H1 (cell line): ENCODE data around the gene ZRANB3. TPM values are rescaled to one million over a fixed set of nuclear protein-coding genes. Genes with fewer than 3 reads are reported as not detected.
"Not testable (repeated sequence)": the region's sequence is repeated elsewhere in the genome, so short reads cannot be mapped to it uniquely, and the experiment has no call there.

Experiments
- CTCF ChIA-PET: fragments of 300-600 bp; sonication (Branson Sonifier 250); formaldehyde crosslinking; loops from one replicate; lab custom pipeline; 2021; ENCODE audit not compliant: partially characterized antibody; lab: Charles Lee
- POLR2A ChIA-PET: fragments of 300-600 bp; sonication (Branson Sonifier 250); formaldehyde crosslinking; loops from one replicate; lab custom pipeline; 2021; ENCODE audit warnings: inconsistent platforms; ENCODE audit not compliant: partially characterized antibody; lab: Charles Lee
- DNase-seq, 2 experiments: peaks; one replicate each; pipeline versions ENCODE4 v3.0.0 to v3.0.0-alpha.2; 2010 to 2022; ENCODE audit warnings: low spot score in 2 of 2, low read depth in 1 of 2, mixed read lengths in 1 of 2
- FAIRE-seq: peaks from 2 replicates; lab custom pipeline; 2011; peaks lifted over from hg19 to GRCh38; lab: Jason Lieb, UNC
- H2AFZ ChIP-seq: 2 replicates; pipeline ENCODE4 v1.8.1; 2012; ENCODE audit warnings: low read length, inconsistent platforms
- H2AK5ac ChIP-seq: 2 replicates; pipeline ENCODE4 v1.6.1; 2013; ENCODE audit warnings: low read depth, low read length
- H2BK120ac ChIP-seq: replicated peaks from 2 replicates; pipeline ENCODE3; 2013; ENCODE audit warnings: low read depth, low read length, inconsistent platforms
- H2BK12ac ChIP-seq: 2 replicates; pipeline ENCODE4 v1.6.1; 2013; ENCODE audit warnings: low read depth, low read length
- H2BK15ac ChIP-seq: 2 replicates; pipeline ENCODE4 v1.6.1; 2013; ENCODE audit warnings: low read length
- H2BK20ac ChIP-seq: 2 replicates; pipeline ENCODE4 v1.6.1; 2013; ENCODE audit warnings: low read length
- H2BK5ac ChIP-seq: 2 replicates; pipeline ENCODE4 v1.6.1; 2013; ENCODE audit warnings: low read depth, low read length
- H3K14ac ChIP-seq: 2 replicates; pipeline ENCODE4 v1.6.1; 2013; ENCODE audit warnings: inconsistent platforms; ENCODE audit not compliant: insufficient read length
- H3K18ac ChIP-seq: 2 replicates; pipeline ENCODE4 v1.6.1; 2013; ENCODE audit warnings: low read length; ENCODE audit errors: extremely low read depth
- H3K23ac ChIP-seq: 2 replicates; pipeline ENCODE4 v1.6.1; 2013; ENCODE audit warnings: inconsistent platforms; ENCODE audit not compliant: insufficient read length
- H3K23me2 ChIP-seq: 2 replicates; pipeline ENCODE4 v1.6.1; 2013; ENCODE audit warnings: low read depth, low read length
- H3K27ac ChIP-seq: 2 replicates; pipeline ENCODE4 v1.6.1; 2011; ENCODE audit warnings: low read depth, low read length, inconsistent platforms
- H3K27me3 ChIP-seq, 4 experiments: replicated peaks in 1 of 4; 1 replicate in 1 of 4; 2 replicates in 3 of 4; pipeline versions ENCODE4 v1.6.1 to v1.8.1; 2011 to 2013; ENCODE audit warnings: low read length in 3 of 4, mild to moderate bottlenecking in 3 of 4, inconsistent platforms in 2 of 4, mixed read lengths in 2 of 4, moderate library complexity in 1 of 4; ENCODE audit not compliant: control insufficient read depth in 3 of 4, insufficient read depth in 3 of 4; ENCODE audit errors: extremely low read depth in 1 of 4
- H3K36me3 ChIP-seq, 4 experiments: 2 replicates each; pipeline versions ENCODE4 v1.6.1 to v1.8.1; 2011 to 2013; ENCODE audit warnings: mild to moderate bottlenecking in 4 of 4, low read length in 3 of 4, moderate library complexity in 2 of 4, control low read depth in 1 of 4, inconsistent platforms in 1 of 4; ENCODE audit not compliant: insufficient read depth in 4 of 4, control insufficient read depth in 2 of 4
- H3K4ac ChIP-seq: replicated peaks from 2 replicates; pipeline ENCODE3; 2013; ENCODE audit warnings: low read length, low read depth, mixed read lengths, inconsistent platforms; ENCODE audit not compliant: insufficient read length
- H3K4me1 ChIP-seq, 4 experiments: replicated peaks in 1 of 4; 1 replicate in 1 of 4; 2 replicates in 3 of 4; pipeline versions ENCODE4 v1.6.1 to v1.8.1; 2011 to 2013; ENCODE audit warnings: low read length in 3 of 4, inconsistent platforms in 2 of 4, mixed read lengths in 1 of 4; ENCODE audit not compliant: insufficient read depth in 4 of 4, control insufficient read depth in 3 of 4
- H3K4me2 ChIP-seq, 2 experiments: 2 replicates each; pipeline versions ENCODE4 v1.6.1 to v1.8.1; 2011 to 2013; ENCODE audit warnings: low read depth in 2 of 2, low read length in 2 of 2, control low read depth in 1 of 2, inconsistent platforms in 1 of 2, mild to moderate bottlenecking in 1 of 2; ENCODE audit not compliant: insufficient read depth in 1 of 2
- H3K4me3 ChIP-seq, 4 experiments: fragments of 200-600, 300-600 bp in 1 of 4; sonication (generic), shearing (Covaris generic), sonication (Bioruptor Twin) in 1 of 4; 2 replicates each; pipeline versions ENCODE4 v1.5.1 to v1.8.1; 2011 to 2016; ENCODE audit warnings: low read length in 4 of 4, low read depth in 3 of 4, control low read depth in 2 of 4, inconsistent platforms in 2 of 4, mild to moderate bottlenecking in 2 of 4, mixed read lengths in 1 of 4, moderate library complexity in 1 of 4; ENCODE audit not compliant: insufficient read depth in 2 of 4; ENCODE audit errors: extremely low read depth in 1 of 4
- H3K56ac ChIP-seq: replicated peaks from 2 replicates; pipeline ENCODE3; 2013; ENCODE audit warnings: low read depth, mild to moderate bottlenecking, mixed read lengths, low read length, inconsistent platforms; ENCODE audit not compliant: insufficient read length
- H3K79me1 ChIP-seq: 2 replicates; pipeline ENCODE4 v1.6.1; 2013; ENCODE audit warnings: low read depth, low read length, control low read depth
- H3K79me2 ChIP-seq, 2 experiments: 2 replicates each; pipeline versions ENCODE4 v1.6.1 to v1.8.1; 2012 to 2013; ENCODE audit warnings: low read length in 2 of 2, mild to moderate bottlenecking in 2 of 2, inconsistent platforms in 1 of 2; ENCODE audit not compliant: insufficient read depth in 2 of 2, control insufficient read depth in 1 of 2
- H3K9ac ChIP-seq, 4 experiments: replicated peaks in 1 of 4; 1 replicate in 1 of 4; 2 replicates in 3 of 4; pipeline versions ENCODE4 v1.6.1 to v1.8.1; 2011 to 2013; ENCODE audit warnings: low read depth in 3 of 4, low read length in 3 of 4, control low read depth in 2 of 4, mild to moderate bottlenecking in 2 of 4, moderate library complexity in 2 of 4, inconsistent platforms in 1 of 4; ENCODE audit errors: extremely low read depth in 1 of 4
- H3K9me3 ChIP-seq, 2 experiments: 2 replicates each; pipeline versions ENCODE4 v1.6.1 to v1.8.1; 2012 to 2013; ENCODE audit warnings: mild to moderate bottlenecking in 2 of 2, moderate library complexity in 2 of 2, control low read depth in 1 of 2, inconsistent platforms in 1 of 2, low read depth in 1 of 2, low read length in 1 of 2, mixed read lengths in 1 of 2; ENCODE audit not compliant: insufficient read depth in 2 of 2
- H4K20me1 ChIP-seq, 2 experiments: replicated peaks in 1 of 2; 2 replicates each; pipeline versions ENCODE3 to v1.8.1; 2011 to 2013; ENCODE audit warnings: inconsistent platforms in 2 of 2, low read length in 2 of 2, mild to moderate bottlenecking in 1 of 2; ENCODE audit not compliant: insufficient read depth in 2 of 2, control insufficient read depth in 1 of 2
- H4K5ac ChIP-seq: 2 replicates; pipeline ENCODE4 v1.6.1; 2013; ENCODE audit warnings: low read length, low read depth, mixed read lengths, inconsistent platforms; ENCODE audit not compliant: insufficient read length
- H4K8ac ChIP-seq: 2 replicates; pipeline ENCODE4 v1.8.0; 2013; ENCODE audit warnings: mild to moderate bottlenecking, moderate library complexity, low read length, inconsistent platforms; ENCODE audit not compliant: insufficient read depth; ENCODE audit errors: extremely low read depth
- H4K91ac ChIP-seq: replicated peaks from 2 replicates; pipeline ENCODE3; 2013; ENCODE audit warnings: low read length, mixed read lengths, inconsistent platforms; ENCODE audit not compliant: insufficient read length
- polyA plus RNA-seq, 7 experiments: library from polyadenylated mRNA; depleted of rRNA in 3 of 7; stranded (reverse) in 5 of 7; unstranded in 2 of 7; fragments of >200 nt in 5 of 7; fragments of 200-250 nt in 2 of 7; gene quantifications; 1 replicate in 5 of 7; 2 replicates in 1 of 7; 4 replicates in 1 of 7; pipeline versions ENCODE4 v1.2.1 to v1.2.3, GENCODE V29; 2011 to 2013; ENCODE audit warnings: missing spikeins in 2 of 7, mixed read lengths in 2 of 7
- total RNA-seq: library from RNA; stranded (reverse); fragmentation: NEBNext Ultra II Directional; extraction: Animal tissue kit (Norgen Biotek cat#: 25700); gene quantifications from 2 replicates; pipeline ENCODE4 v1.2.1, GENCODE V29; 2021

The ZRANB3 gene
- total and polyA plus RNA-seq, 2 of the 8 experiments (the other 6 are each of a cell fraction or from before 2014, with no cell fraction given), result 4.5 to 19.3 TPM

DNA sequence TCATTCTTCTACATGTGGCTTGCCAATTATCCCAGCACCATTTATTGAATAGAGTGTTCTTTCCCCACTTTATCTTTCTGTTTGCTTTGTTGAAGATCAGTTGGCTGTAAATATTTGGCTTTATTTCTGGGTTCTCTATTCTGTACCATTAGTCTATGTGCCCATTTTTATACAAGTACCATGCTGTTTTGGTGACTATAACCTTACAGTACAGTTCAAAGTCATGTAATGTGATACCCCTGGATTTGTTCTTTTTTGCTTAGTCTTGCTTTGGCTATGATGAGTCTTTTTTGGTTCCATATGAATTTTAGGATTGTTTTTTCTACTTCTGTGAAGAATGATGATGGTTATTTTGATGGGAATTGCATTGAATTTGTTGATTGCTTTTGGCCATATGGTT lies 243.9 kb downstream of the ZRANB3 start:
- CTCF ChIA-PET, H3K9ac ChIP-seq, H3K4me3 ChIP-seq, H2AK5ac ChIP-seq, H3K9me3 ChIP-seq, H4K5ac ChIP-seq, FAIRE-seq, H3K4me1 ChIP-seq, H3K23me2 ChIP-seq, H3K36me3 ChIP-seq, H3K23ac ChIP-seq, H2BK12ac ChIP-seq, H2BK5ac ChIP-seq, H2AFZ ChIP-seq, H3K4me2 ChIP-seq, H4K91ac ChIP-seq, H3K27ac ChIP-seq, H4K20me1 ChIP-seq, H2BK20ac ChIP-seq, H4K8ac ChIP-seq, DNase-seq, H3K79me2 ChIP-seq, H2BK120ac ChIP-seq, H2BK15ac ChIP-seq, H3K56ac ChIP-seq, H3K4ac ChIP-seq, H3K18ac ChIP-seq, H3K27me3 ChIP-seq, H3K14ac ChIP-seq, H3K79me1 ChIP-seq, POLR2A ChIA-PET: not testable (repeated sequence)
